GM19452 (cell line): ENCODE results near the gene NEK3.
"Not testable (repeated sequence)": the region's sequence is repeated elsewhere in the genome, so short reads cannot be mapped to it uniquely, and the experiment has no call there.

ENCODE experiments used
- ATAC-seq: cut with Tn5 transposase; IDR thresholded peaks from one replicate; pipeline ENCODE4 v1.9.1; 2021; ENCODE audit not compliant: unreplicated experiment

Gene NEK3

DNA sequence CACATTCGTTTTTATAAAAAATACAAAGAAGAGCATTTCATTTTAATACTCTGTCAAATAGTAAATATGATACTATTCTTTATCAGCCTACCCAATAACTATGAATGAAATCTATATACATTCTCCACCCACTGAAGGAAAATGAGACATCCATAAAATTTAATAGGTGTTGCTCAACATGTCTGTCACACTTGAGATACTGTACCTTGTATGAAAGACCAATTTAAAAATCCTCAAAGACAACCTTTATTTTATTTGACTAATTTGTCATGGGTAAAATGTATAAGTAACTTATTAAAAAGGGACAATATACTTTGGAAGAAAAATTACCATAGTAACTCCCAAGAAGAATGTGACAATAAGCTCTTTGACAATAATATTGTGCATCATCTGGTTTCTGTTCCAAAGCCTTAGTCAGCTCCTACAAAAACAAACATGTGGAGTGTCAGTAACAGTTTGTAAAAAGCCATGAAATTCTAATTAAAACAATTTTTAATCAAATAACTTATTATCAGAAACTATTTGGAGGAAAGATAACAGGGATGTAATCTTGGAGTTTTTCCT lies 11.5 kb upstream of the NEK3 start:
- not testable (repeated sequence) for ATAC-seq

- no peak for ATAC-seq
These were observed 10.4 kb upstream of the NEK3 start for GRCh38 chr13:52169839-52170238.

- no peak for ATAC-seq
These were observed 6.0 kb upstream of the NEK3 start for GRCh38 chr13:52165411-52165810.

DNA sequence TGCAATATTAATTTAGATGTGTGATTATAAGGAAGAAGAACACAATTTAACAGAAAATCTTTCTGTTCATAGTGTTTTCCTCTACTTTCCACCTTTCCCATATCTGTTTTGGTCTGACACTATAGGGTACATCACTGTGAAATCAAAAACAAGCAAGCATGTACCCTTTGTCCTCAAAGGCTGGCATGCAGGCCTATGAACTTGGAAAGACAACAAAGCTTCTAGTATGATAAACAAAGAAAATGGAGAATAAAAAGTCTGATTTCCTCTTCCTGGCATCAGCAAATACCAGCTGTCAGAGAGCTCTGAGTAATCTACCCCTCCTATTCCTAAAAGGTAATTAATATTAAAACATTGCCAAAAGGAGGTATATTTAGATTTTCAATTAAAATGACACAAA lies 5.6 kb upstream of the NEK3 start:
- ATAC-seq = no peak

- ATAC-seq = not testable (repeated sequence)
These were observed 4.5 kb upstream of the NEK3 start for GRCh38 chr13:52163878-52164277.

DNA sequence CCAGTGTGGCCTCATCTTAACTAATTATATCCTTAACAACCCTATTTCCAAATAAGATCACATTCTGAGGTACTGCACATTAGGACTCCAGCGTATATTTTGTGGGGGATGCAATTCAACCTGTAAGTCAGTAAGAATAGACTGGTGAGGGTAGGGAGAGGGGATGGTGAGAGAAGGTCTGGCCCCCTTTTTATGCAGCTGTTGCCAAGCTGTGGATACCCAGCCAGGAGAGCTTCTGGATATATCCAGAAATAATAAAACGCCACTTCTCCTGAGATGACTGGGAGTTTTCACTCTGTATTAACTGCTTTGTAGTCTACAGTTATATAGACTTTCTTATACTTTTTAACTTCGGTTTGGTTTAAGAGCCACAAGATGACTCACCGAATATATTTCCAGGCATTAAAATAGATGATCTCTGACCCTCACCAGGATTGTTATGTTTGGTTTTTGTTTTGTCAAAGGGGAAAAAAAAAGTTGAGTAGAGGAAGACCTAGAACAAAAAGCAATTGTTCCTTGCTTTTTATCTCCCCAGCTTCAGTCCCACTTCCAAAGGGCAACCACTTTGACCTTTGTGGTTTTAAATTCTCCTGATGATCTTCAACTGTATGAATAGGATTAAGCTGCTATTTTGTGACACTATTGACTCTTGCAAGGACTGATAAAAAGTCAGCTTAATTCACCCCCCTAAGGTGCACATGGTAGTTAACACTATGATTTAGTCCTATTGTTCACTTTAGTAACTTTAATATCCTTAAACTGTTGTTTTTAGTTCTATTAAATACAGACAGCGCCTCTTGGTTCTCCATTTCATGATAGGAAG lies 3.1 kb upstream of the NEK3 start:
- no peak for ATAC-seq

DNA sequence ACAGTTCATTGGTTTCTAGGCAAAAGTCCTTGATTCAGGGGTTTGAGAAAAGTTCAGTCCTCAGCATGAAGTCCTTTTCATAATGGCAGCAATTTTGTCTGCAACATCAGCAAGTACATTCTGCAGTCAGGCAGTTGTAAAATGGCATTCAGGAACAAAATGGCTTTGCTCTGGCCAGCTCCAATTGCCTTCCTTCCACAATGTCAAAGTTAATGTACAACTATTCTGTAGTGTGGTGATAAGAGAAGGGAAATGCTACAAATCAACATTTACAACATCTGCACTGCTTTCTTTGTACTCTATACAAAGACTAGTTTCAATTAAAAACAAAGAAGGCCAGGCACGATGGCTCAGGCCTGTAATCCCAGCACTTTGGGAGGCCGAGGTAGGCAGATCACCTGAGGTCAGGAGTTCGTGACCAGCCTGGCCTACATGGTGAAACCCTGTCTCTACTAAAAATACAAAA lies 1.8 kb upstream of the NEK3 start:
- ATAC-seq = no peak

- no peak for ATAC-seq
These were observed 1.1 kb upstream of the NEK3 start for GRCh38 chr13:52160506-52160905.

DNA sequence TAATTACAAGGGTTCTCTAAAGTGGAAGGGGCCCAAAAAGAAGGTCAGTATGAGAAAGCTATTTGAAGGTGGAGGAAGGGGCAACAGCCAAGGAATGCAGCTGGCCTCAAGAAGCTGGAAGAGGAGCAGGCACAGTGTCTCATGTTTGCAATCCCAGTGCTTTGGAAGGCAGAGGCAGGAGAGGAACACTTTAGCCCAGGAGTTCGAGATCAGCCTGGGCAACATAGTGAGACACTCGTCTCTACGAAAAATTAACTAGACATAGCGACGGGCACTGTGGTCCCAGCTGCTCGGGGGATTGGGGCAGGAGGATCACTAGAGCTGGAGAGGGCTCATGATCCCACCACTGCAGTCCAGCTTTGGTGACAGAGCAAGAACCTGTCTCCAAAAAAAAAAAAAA lies 656 bp upstream of the NEK3 start:
- ATAC-seq = no peak

GRCh38 chr13:52158629-52159158 lies 703 bp downstream of the NEK3 start:
- ATAC-seq = peak; percentile 19

DNA sequence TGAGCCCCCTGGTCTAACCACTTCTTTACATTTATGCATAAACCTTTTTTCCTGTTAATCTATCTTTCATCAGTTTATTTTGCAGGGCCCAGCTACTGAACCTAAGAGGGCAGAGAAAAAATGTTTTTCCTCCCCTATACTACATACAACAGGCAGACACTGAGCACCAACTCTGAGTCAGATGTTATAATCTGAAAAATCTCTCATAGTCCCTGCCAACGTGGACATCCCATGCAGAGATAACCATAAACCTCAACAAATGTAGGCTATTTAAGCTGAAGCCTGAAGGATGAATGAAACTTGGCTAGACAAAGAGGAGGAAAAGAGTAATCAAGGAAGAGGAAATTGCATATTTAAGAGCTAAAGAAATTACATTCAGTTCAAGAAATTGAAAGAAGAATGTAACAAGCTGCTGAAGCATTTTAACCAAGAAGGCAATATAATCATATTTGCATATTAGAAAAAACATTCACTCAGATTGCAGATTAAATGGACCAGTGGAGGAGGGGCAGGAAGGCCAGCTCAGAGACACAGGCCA lies 2.6 kb downstream of the NEK3 start:
- ATAC-seq = no peak

DNA sequence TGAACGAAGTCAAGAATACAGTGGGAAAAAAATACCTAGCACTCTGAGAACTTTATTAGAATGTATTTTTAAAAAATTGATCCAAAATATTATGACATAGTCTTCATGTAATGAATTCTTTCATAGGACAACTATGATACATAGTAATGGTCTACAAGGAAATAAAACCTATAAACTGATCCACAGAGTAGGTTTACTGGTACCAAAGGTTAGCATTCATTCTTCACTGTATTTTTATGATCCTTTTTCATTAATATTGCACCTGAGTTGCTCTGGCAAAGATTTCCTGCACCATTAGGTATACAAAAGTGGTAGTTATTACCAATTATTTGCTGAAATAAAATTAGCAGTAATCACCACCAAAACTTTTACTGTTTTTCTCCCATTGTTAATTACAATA lies 4.2 kb downstream of the NEK3 start:
- ATAC-seq = no peak

GRCh38 chr13:52147225-52147624 lies 12.2 kb downstream of the NEK3 start:
- no peak for ATAC-seq

GRCh38 chr13:52141299-52141698 lies 18.1 kb downstream of the NEK3 start:
- no peak for ATAC-seq

- ATAC-seq = no peak
These were observed 21.9 kb downstream of the NEK3 start for GRCh38 chr13:52137489-52137888.

GRCh38 chr13:52136763-52137162 lies 22.6 kb downstream of the NEK3 start:
- ATAC-seq = no peak

DNA sequence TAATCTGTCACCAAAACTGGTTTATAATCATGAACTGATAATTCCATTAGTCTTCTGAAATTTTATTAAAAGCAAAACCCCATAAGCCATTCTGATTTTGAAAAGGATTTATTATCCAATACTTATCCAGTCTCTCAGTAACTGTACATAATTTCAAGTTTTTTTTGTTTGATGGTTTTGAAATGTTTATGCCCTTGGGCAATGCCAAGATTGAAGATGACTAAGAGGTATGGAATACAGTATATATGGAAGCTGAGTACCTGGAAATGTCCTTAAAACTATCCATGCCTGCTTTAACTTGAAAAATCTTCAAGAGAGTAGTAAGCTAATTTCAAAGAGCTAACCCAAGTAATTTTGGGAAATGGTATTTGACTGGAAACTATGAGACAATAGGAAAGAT lies 28.8 kb downstream of the NEK3 start:
- ATAC-seq = no peak

DNA sequence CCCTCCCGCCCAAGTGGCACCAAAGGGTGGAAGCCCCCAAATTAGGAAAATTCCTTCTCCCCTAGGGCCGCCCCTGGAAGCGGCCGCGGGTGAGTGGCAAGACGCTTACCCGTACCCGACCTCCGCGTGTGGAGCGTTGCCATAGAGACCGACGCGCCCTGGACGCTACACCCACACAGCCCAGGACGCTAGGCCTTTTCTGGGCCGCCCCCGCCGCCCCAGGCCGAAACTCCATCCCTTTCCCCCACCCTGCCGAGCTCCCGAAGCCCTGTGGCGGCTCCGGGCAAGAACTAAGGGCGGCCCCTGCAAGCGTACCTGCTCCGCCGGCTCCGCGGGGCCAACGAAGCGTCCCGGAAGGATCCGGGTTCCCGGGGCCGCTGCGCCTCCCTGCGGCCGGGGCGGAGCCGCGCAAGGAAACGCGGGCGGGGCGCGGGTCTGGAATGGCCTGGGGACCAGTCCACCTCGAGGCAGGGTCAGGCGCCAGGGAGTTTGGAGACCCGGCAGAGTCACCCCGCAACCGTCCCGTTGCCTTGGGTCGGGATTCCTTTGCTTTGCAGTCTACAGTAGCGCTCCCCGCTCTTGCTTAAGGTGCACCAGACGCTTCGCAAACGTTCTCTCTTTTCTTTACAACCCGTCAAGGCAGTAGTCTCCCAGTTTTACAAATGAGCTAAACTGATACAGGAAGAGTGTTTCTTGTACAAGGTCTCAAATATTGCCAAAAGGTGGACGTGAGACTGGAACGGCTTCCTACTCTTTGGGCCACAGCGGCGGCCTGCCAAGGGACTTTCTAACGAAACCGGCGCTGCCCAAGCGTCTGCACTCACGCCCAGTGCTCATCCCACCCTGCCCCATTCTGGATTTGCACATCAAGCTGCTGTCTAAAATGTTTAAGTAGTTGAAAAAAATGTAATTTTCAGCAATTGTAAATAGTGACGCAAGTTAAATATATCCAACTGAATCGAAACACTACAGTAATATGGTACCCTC lies 30.4 kb downstream of the NEK3 start, which contains the start of gene NEK5:
TSS of gene NEK5 (minus strand) at position 360 of the 987 bp plus-strand sequence. CDS start 1,591 bp downstream, outside the sequence.
- peak; percentile 61 for ATAC-seq

DNA sequence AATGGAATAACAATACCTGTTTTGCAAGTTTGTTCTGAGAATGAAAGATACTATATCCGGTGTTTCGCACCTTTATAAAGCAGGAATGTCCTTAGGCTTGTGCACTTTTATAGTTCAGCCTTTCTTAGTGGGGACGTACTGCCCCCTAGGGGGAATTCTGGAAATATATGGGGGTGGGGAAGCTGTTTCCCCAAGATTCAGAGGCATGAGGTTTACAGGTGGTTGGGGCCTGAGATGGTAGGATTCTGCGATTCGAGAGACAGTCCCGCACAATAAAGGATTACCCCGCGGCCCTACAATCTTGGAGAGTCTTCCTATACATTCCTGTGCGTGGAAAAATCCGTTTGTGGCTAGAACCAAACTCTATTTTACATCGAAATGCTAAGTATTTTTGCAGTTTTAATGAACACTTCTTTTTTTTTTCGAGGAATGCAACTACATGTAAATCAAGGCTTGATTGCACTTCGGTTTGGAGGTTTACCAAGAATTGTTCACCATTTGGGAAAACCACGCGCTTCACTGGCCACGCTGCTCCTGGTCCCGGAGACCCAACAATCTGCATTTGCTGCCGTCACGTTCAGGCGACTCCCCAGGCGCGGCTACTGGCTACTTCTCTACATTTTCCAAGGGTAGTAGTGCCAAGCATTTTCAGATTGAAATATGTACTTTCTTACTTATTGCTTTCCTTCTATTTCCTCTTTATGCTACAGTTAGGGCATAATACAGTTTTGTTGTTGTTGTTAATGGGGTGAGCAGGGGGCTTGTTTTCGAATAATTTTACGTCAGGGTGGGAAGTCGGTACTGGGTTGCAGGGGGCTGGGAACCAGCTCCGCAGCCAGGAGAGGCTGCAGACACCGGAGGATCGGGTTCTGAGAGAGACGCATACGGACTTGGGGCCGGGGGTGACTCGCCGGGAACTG lies 31.4 kb downstream of the NEK3 start:
- peak; percentile 46 for ATAC-seq

GRCh38 chr13:52127378-52127777 lies 32.0 kb downstream of the NEK3 start:
- peak; percentile 16 for ATAC-seq
